Pancreas (tissue), 10 donors: ENCODE results near the gene RPAP3. TPM values are rescaled to one million over a fixed set of nuclear protein-coding genes. Genes with fewer than 3 reads are reported as not detected.

Experiments
- ATAC-seq, 4 donors: fragments of 200-7000 bp; cut with Tn5 transposase; one replicate each; pipeline versions ENCODE4 v1.8.0 to v1.9.1; 2020; ENCODE audit warnings: mild to moderate bottlenecking in 4 of 4, moderate library complexity in 4 of 4
- DNase-seq, 6 donors: peaks; one replicate each; pipeline ENCODE4 v3.0.0-alpha.2; 2020
- FAIRE-seq: peaks from 2 replicates; lab custom pipeline; 2012; peaks lifted over from hg19 to GRCh38; lab: Jason Lieb, UNC
- H3K27ac ChIP-seq, 4 donors: fragments of 200-600 bp; sonication (generic); 1 replicate in 3 of 4; 2 replicates in 1 of 4; pipeline versions ENCODE4 v1.5.0 to v1.8.0; 2020
- H3K27me3 ChIP-seq, 4 donors: fragments of 200-600 bp; one replicate each; pipeline ENCODE4 v1.8.0; 2021
- H3K36me3 ChIP-seq, 3 donors: fragments of 200-600 bp; sonication (generic) in 1 of 3; one replicate each; pipeline versions ENCODE4 v1.5.0 to v1.8.0; 2020 to 2021
- H3K4me1 ChIP-seq, 3 donors: fragments of 200-600 bp; one replicate each; pipeline ENCODE4 v1.8.0; 2021
- H3K4me3 ChIP-seq, 4 donors: fragments of 200-600 bp; sonication (generic) in 2 of 4; one replicate each; pipeline versions ENCODE4 v1.5.0 to v1.8.0; 2020 to 2021
- H3K9me3 ChIP-seq, 4 donors: fragments of 200-600 bp; one replicate each; pipeline ENCODE4 v1.8.0; 2021
- CTCF ChIP-seq, 4 donors: fragments of 200-600 bp; sonication (generic) in 3 of 4; IDR thresholded peaks; one replicate each; pipeline versions ENCODE4 v1.5.0 to v1.8.0; 2021; ENCODE audit warnings: antibody characterized with exemption in 4 of 4
- WGBS, 2 donors: extraction: QIAGEN DNeasy Blood & Tissue Kit; methylation state at CpG; one replicate each; pipeline ENCODE4 v1.1.7; 2013; 5-methylcytosine and 5-hydroxymethylcytosine counted together
- intact Hi-C, 3 donors: fragments of 100-400 bp; cut with DNase I; formaldehyde crosslinking; loops; one replicate each; pipeline versions ENCODE4 v1.11.1 to v1.14.2; 2022
- polyA plus RNA-seq, 2 donors: library from polyadenylated mRNA; stranded (reverse); fragments of 200-250 nt; gene quantifications; one replicate each; pipeline ENCODE4 v1.2.3, GENCODE V29; 2013
- total RNA-seq, 6 donors: library from RNA; stranded (reverse); fragmentation: NEBNext Ultra II Directional in 4 of 6; extraction: Animal tissue kit (Norgen Biotek cat#: 25700) in 4 of 6; gene quantifications; one replicate each; pipeline versions ENCODE4 v1.2.1 to v1.2.4, GENCODE V29; 2021 to 2023
- donor health status: healthy with polysubstance abuse.
- donor health status: DM: no; HTN: no; CAD: no; lungs with moderate emphysema.
- donor health status: DM: no; HTN: no; CAD: no.
- donor health status: control.
- donor health status: control.
- donor health status: Bipolar disorder and iron deficiency.
- donor health status: DM: yes; HTN: yes; CAD: no.
- donor health status: DM: no; HTN: no; CAD: no.
- donor health status: DM: no; HTN: no; CAD: no.
- donor health status: DM: yes; HTN: yes; CAD: no.

RPAP3 gene
- total and polyA plus RNA-seq, 8 donors: 3.3 to 12.1 (median 8.9) TPM

DNA sequence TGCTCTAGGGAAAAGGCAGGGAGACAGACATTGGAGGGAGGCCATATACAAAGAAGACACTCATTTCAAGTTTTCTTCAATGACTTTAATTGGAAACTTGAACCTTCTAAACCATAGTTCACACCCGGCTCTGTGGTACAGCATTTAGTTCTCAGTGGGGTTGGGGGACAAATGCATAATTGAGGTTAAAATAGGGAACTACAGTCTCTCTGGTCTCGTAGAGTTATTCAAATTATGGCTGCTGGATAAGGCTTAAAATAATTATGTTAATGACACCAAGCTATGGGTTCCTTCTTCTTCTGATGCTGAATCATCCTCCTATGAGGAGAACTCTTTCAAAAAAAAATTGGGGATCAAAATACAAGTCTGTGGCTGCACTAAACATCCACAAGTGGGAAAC, 3.8 kb upstream of the RPAP3 start:
- FAIRE-seq: no peak
- WGBS, 2 donors: 80 to 87% methylated on average over 2 of the region's 2 CpGs
- intact Hi-C loops: loop anchor here in 2 of 3 donors (5.0 to 10.0 kb wide), 4 partner anchors 55 to 125 kb away; partner anchors contain the start of gene SLC48A1 (in 1 of the 2)

DNA sequence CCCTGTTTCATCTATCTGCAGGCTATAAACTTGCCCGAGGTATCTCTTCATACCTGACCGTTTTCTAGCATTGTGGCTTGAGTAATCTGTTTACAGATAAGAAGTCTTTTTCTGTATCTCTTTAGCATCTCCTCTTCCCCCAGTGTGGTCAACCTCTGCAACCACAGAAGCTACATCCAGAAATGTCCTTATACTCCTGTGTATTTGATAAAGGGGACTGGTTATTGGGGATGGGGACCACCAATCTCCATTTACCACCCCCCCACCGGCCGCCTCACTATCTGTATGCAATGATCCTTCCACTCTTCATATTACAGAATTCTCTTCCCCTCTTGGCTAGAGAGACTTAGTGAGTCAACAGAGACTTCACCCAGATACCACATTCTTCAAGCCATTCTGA, 3.4 kb upstream of the RPAP3 start:
- intact Hi-C loops: loop anchor here in 1 of 3 donors (10.0 kb wide), 1 partner anchor 54 kb away; no protein-coding TSS in a partner anchor
- ATAC-seq: no peak
- FAIRE-seq: no peak
- Histone ChIP-seq H3K36me3 (no peaks in the 10 kb centered on the region), H3K9me3 (no peaks in the 10 kb centered on the region), H3K27ac (no peak overlapping the region), H3K27me3 (no peaks in the 10 kb centered on the region), H3K4me1 (peaks cover 0 to 11% (median 0%) of the 10 kb centered on the region in 3 donors), H3K4me3 (no peak overlapping the region)
- DNase-seq: no peak
- WGBS, 2 donors: 80 to 90% methylated on average over 4 of the region's 4 CpGs
- TF ChIP-seq CTCF (IDR thresholded peaks at IDR 0.05): no peak

More for the DNA sequence above, 3.8 kb upstream of the RPAP3 start:
- H3K27me3 ChIP-seq: no peaks in the 10 kb centered on the region
- no peaks in the 10 kb centered on the region for H3K36me3 ChIP-seq
- no peak for TF ChIP-seq CTCF (IDR thresholded peaks at IDR 0.05)
- H3K4me1 ChIP-seq: peaks cover 0 to 11% (median 0%) of the 10 kb centered on the region in 3 donors
- no peak overlapping the region for H3K27ac ChIP-seq
- ATAC-seq (no peak), DNase-seq (no peak)
- no peak overlapping the region for H3K4me3 ChIP-seq
- no peaks in the 10 kb centered on the region for H3K9me3 ChIP-seq

- no peak overlapping the region for H3K27ac ChIP-seq
- ATAC-seq: no peak
- intact Hi-C loops: loop anchor here in 1 of 3 donors (10.0 kb wide), 1 partner anchor 53 kb away; no protein-coding TSS in a partner anchor
- H3K27me3 ChIP-seq: no peaks in the 10 kb centered on the region
- no peaks in the 10 kb centered on the region for H3K36me3 ChIP-seq
- no peak overlapping the region for H3K4me3 ChIP-seq
- no peak for TF ChIP-seq CTCF (IDR thresholded peaks at IDR 0.05)
- H3K9me3 ChIP-seq: no peaks in the 10 kb centered on the region
- FAIRE-seq: no peak
- DNase-seq: no peak
- peaks cover 0 to 11% (median 0%) of the 10 kb centered on the region in 3 donors for H3K4me1 ChIP-seq
- 59 to 73% methylated on average over 5 of the region's 5 CpGs for WGBS, 2 donors
Measured at GRCh38 chr12:47707905-47708543, 2.2 kb upstream of the RPAP3 start.

GRCh38 chr12:47707355-47707754, 1.5 kb upstream of the RPAP3 start:
- FAIRE-seq (no peak), DNase-seq (no peak), ATAC-seq (no peak)
- Histone ChIP-seq H3K9me3 (no peaks in the 10 kb centered on the region), H3K27ac (no peak overlapping the region), H3K4me1 (peaks cover 0 to 11% (median 0%) of the 10 kb centered on the region in 3 donors), H3K4me3 (no peak overlapping the region), H3K36me3 (no peaks in the 10 kb centered on the region), H3K27me3 (no peaks in the 10 kb centered on the region)
- TF ChIP-seq CTCF (IDR thresholded peaks at IDR 0.05): no peak
- intact Hi-C loops: loop anchor here in 1 of 3 donors (10.0 kb wide), 1 partner anchor 53 kb away; no protein-coding TSS in a partner anchor

- H3K36me3 ChIP-seq: peaks cover 0 to 7% (median 0%) of the 10 kb centered on the region in 3 donors
- peaks cover 0 to 11% (median 0%) of the 10 kb centered on the region in 3 donors for H3K4me1 ChIP-seq
- H3K4me3 ChIP-seq: peak overlapping the region; percentile 90 to 93 (median 92)
- intact Hi-C loops: loop anchor here in 1 of 3 donors (10.0 kb wide), 1 partner anchor 50 kb away; no protein-coding TSS in a partner anchor
- peak overlapping the region; percentile 81 to 87 (median 84) for H3K27ac ChIP-seq
- no peaks in the 10 kb centered on the region for H3K9me3 ChIP-seq
- FAIRE-seq (no peak), ATAC-seq (no peak), DNase-seq (no peak)
- no peaks in the 10 kb centered on the region for H3K27me3 ChIP-seq
- 1 to 2% methylated on average over 9 of the region's 9 CpGs for WGBS, 2 donors
- TF ChIP-seq CTCF (IDR thresholded peaks at IDR 0.05): no peak
Measured at GRCh38 chr12:47705229-47705565, 633 bp downstream of the RPAP3 start.
